ENCODE results near the gene MBL2.

MBL2 gene

DNA sequence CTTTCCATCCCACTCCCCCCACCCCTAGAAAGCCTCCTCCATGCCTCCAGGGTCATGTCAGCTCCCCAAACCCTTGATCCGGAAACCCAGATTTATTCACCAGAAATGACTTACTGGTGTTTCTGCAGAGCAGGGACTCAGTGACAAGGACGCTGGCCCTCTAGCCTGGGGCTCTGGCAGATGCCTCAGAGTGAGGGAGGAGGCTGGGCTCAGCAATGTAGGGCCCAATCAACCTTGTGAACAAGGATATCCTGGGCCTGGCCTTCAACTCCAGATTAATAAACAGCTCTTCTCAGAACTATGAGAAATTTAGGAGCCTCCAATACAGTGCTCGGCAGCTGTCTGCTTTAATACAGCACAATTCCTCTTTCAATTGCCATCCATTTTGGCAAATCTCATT is at the start of gene MBL2:
MBL2 (minus strand) TSS at position 162 of the 400 bp plus-strand sequence. CDS start 1,149 bp downstream, outside the sequence.
- FAIRE-seq: no peak
- DNase-seq (ENCODE audit: insufficient read length, low spot score): no peak

DNA sequence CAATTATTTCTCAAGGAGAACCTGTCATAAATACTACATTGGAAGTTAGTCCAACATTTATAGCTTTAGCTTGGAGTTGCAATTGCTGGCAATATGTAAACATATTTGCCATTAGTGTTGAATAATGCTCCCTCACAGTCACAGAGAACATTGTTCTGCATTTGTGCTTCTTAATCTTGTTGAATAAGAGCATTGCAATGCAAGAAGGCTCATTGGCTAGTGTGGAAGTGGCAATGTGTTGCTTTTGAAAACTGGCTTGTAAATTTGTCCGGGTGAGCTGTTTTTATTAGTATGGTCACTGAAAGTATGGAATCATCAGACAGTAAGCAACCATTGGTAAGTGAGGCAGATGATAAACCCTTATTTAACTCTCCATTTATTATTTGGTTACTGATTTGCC is 47.7 kb upstream of the MBL2 start:
- DNase-seq (ENCODE audit: insufficient read length, low spot score): no peak
- FAIRE-seq: no peak

DNA sequence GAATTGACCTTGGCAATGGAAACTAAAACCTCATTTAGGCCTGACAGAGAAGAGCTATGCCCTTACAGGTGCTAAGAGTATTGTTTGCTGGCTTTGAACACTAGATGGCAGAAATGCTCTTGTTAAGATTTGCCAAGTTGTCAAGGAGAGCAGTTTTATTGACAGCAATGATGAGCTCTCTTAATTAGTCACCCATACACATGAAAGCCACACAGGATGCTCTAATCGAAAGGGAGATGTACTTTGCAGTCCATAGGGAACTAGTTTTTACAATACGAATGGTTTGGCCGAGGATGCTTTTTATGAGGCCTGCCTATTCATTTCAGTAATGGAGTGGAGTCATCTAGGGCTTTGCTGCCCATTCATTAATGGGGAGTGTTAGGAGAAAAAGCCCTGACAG is 45.4 kb upstream of the MBL2 start:
- no peak for FAIRE-seq
- DNase-seq (ENCODE audit: insufficient read length, low spot score): peak; percentile 22

DNA sequence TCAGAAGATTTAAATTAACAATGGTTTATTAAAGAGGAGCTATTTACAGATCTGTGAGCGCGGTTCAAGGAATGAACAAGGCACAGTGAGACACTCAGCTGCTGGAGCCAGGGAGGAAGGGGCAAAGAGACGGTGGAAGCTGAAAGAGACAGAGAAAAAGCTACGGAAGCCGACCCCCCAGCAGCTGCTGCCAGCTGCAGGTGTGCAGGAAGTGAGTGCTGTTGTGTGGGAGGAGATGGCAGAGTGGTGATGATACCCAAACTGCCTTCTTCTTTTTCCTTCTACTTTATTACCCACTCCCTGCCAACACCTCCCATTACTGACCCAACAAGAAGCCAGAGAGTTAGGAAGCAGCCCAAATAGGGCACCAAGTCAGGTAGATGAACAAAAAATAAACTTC is 41.9 kb upstream of the MBL2 start:
- DNase-seq (ENCODE audit: insufficient read length, low spot score) (no peak), FAIRE-seq (no peak)

DNA sequence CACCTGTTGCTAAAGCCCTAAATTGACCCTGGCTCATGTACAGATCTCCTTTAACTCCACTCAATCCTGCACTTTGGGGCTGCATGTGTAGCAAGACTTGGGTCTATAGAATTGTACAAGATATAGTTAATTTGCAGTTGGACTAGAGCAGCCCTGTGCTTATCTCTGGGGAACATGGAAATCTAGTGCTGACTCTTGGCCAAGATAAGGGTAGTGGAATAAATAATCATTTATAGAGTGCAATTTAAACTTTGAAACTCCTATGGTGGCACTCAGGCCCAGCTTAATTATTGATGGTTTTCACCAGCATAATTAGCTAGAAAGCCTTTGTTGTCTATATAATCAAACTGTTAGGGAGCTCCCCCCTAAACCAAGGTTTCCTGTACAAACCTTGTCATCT is 39.2 kb upstream of the MBL2 start:
- DNase-seq (ENCODE audit: insufficient read length, low spot score): no peak

DNA sequence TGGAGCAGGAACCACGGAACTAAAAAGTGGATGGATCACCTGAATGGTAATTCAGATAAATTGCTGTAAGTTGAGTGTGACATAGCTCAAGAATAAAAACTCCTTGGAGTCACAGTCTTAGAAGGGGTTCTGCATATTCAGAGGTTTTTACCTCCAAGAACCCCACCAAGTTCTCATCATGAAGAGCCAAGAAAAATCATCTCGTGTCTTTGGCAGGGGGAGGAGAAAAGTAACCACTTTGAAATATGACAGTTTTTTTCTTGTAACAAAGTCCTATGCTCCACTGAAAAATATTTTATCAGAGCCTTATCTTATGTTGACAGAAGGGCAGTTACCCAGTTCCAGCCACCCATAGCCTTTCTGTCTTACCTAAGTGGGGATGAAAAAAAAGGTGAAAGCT is 38.2 kb upstream of the MBL2 start:
- no peak for DNase-seq (ENCODE audit: insufficient read length, low spot score)
- FAIRE-seq: no peak

More for the DNA sequence above, 39.2 kb upstream of the MBL2 start:
- no peak for FAIRE-seq

DNA sequence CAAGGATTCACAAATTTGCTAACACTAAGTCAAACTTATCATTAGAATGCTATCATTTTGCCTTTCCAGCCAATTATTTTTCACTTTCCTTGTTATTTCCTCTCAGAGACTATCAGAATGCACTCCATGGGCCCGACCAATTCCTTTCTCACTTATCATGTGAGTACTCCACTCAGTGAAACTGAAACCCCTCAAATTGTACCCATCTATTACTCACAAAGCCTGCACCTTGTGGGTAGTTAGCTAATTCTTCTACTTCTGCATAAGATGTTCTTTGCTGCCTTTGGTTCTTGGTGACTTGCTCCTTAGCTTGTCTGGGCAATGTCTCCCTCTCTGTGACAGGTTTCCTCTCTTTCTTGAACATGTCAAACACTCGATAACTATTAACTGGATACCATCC is 35.2 kb upstream of the MBL2 start:
- no peak for DNase-seq (ENCODE audit: insufficient read length, low spot score)
- no peak for FAIRE-seq

DNA sequence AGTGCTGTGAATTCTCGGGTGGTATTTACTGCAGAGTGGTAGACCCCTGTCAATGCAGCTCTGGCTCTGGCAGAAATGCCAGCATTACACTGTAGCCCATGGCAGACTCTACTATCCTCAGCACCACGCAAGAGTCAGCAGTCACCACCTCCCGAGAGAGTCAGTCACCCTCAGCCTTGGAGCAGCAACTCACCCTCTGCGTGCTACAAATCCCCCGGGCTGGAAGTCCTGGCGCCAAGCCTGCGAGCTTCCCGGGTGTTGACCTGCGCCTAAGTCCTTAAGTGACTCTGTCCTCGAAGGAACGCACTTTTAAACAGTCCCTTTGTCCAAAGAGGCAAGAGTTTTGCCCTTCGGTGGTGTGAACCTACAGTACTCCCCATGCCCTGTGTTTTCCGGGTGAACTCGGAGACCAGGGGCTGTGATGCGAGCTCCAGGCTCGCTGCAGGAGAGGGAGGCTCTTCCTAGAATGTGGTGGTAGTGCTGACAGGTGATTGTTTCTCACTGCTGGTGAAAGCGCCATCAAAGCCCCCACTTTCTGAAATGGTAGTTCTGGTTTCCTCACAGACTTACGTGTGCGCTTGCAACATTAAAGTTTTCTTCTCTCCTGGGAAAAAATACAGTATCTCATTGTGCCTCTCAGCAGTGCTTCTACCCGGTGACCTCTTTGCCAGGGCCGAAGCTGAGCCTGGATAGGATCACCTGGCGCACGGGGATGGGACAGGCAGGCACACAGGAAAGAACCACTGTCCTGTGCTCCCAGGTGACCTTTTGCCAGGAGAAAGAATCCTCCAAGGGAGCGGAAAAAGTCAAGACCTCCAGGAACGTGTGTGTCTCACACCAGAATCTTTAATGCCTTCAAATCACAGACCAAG is 33.1 kb upstream of the MBL2 start:
- DNase-seq (ENCODE audit: insufficient read length, low spot score): no peak

DNA sequence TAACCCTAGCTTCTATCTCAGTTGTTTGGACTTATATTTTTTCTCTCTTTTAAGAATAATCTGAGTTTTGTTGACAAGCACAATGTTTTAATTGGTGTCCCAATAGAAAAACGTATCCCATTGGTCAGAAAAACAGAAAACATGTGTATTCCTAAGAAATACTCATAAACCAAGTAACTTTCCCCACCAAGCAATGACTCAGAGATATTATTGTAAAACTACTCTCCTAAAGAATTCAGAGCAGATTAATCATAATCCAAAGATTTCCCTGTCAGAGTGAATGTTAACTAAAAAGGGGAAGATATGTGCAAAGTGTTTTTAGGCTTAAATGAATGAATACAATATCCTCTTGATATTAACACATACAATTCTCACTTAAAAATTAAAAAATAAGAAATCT is 29.4 kb upstream of the MBL2 start:
- FAIRE-seq (no peak), DNase-seq (ENCODE audit: insufficient read length, low spot score) (peak; percentile 21)

More for the DNA sequence above, 33.1 kb upstream of the MBL2 start:
- no peak for FAIRE-seq

DNA sequence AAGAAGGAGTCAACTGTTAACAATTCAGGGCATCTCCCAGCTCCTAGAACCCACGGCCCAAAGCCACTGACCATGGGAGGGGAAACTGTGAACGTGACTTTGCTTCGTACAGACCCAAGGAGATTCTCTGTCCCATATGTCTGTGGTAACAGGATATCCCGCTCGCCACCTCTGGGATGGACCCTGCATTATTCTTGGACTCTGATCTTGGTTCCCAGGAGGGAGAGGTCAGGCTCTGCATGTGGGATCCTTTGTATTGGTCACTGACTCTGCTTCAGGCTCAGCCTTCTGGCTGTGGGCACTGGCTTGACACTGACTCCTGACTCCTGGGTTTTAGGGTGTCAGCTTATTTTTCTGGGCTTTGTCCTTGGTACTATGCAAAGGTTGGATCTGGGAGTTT is 13.5 kb upstream of the MBL2 start:
- no peak for DNase-seq (ENCODE audit: insufficient read length, low spot score)
- FAIRE-seq: no peak

DNA sequence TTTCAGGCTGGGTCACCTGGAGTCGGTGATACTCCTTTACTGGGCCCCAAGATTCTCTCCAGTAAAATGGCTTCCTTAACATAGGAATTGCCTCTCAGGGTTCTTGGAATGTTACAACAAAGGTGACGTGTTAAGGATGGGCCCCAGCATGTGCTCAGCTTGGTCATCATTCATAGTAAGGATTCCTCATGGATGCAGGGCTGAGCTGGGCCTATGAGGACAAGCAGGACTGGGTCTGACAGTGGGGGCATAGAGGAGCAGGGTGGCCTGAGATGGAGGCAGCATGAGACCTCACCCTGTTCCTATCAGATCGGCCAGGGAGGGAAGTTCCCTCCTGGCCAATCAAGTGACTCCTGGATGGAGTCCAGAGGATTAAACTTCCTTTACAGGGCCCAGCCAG is 12.8 kb upstream of the MBL2 start:
- no peak for DNase-seq (ENCODE audit: insufficient read length, low spot score)
- no peak for FAIRE-seq

DNA sequence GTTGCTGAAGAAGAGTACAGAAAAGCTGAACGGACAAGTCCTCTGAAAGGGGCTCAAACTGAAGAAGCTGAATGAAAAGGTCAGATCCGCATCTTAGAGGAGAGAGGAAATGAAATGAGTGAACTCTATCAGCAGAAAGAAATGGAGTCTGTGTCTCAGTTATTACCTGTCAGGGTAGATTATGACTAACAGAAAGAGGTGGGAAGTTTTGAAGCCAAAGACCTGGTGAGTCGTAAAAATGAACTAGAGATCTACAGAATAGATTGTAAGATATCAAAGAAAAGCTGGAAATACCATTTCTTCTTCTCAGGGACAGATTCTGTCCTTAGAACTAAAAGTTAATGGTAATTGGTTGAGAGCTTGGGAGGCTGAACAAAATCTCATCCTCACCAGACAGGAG is 11.1 kb upstream of the MBL2 start:
- FAIRE-seq (no peak), DNase-seq (ENCODE audit: insufficient read length, low spot score) (no peak)

DNA sequence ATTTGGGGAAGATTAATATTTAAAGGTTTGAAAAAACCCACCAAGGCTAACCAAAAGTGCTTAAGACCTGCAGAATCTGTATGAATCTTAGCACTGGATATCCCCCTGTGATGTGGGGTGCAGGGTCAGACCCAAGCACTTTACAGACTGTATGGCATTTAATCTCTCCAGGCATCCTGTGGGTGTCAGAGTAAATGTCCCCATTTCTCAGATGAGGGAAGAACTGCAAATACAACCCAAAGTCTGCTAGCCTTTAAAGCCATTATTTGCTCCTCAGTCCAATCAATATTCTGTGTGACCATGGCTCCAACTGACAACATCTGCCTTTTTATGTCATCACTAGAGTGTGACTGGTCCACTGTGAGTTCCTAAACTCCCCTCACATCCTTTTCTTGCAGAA is 10.0 kb upstream of the MBL2 start:
- FAIRE-seq (no peak), DNase-seq (ENCODE audit: insufficient read length, low spot score) (no peak)

DNA sequence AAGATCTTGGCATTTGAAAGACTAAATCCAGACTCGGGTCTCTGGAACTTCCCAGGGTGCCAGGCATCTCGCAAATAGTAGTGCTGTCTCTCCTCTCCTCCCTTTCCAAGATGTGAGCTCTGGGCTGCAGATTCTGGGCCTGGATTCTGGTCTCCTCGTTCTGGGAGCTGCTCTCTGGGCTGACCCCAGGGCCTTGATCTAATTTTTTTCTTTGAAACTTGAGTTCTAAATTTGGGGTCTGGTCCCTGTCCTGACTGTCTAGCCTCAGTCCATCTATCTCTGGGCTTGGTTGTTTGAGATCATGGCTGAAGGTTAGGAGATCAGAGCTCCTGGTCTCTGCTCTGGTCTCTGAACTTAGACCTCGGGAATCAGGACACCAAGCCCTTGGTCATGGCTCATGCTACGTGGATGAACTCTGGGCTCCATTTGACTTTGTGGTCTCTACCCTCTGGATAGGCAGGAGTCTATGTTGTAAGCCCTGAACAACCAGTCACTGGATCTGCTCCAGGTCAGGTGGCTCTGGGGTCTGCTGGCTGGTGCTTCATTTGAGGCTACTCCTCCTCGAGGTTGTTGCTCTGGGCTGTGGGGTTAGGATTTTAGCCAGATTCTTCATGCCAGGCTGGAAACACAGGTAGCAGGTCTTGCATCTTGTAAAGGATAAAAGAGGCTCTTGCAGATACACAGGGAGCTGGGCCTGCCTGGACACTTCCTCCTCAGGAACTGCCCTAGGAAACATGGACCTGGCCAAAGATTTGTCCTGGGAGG is 8.0 kb upstream of the MBL2 start:
- DNase-seq (ENCODE audit: insufficient read length, low spot score) (no peak), FAIRE-seq (no peak)

DNA sequence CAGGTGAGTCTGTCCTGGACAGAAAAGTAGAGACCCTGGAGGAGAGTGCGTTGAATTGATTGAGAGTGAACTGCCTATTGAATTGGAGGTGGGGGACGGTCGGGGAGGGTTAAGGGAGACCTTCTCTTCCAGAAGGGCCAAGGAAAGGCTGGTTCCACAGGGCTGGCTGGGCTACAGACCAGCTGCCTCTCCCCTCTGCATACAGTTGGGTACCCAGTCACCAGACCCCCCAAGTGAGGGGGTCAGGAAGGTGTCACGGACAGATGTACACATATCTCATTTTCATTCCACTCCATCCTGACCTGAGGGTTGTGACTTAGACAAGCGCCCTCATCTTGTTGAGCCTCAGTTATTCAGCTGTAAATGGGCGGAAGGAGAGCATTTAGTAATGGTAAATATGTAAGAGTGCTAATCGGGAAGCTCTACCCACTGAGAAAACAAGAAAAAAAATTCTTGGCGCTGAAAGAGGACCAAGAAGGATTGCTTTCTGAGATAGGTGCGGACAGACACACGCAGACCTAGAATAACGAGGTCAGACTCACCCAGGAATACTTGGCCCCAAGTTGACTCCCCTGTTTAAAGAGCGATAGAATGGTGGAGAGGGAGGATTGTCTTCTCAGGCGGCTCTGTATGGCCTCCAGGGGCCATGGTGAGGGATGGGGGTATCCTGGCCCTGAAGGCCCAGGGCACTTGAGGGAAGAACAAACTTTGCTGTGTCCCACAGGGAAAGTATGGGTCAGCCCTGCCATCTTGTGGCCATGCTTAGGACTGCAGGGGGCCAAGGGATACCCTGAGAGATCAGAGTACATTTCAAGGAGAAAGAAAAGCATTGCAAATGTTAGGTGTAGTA is 7.2 kb upstream of the MBL2 start:
- DNase-seq (ENCODE audit: insufficient read length, low spot score): peak; percentile 60

DNA sequence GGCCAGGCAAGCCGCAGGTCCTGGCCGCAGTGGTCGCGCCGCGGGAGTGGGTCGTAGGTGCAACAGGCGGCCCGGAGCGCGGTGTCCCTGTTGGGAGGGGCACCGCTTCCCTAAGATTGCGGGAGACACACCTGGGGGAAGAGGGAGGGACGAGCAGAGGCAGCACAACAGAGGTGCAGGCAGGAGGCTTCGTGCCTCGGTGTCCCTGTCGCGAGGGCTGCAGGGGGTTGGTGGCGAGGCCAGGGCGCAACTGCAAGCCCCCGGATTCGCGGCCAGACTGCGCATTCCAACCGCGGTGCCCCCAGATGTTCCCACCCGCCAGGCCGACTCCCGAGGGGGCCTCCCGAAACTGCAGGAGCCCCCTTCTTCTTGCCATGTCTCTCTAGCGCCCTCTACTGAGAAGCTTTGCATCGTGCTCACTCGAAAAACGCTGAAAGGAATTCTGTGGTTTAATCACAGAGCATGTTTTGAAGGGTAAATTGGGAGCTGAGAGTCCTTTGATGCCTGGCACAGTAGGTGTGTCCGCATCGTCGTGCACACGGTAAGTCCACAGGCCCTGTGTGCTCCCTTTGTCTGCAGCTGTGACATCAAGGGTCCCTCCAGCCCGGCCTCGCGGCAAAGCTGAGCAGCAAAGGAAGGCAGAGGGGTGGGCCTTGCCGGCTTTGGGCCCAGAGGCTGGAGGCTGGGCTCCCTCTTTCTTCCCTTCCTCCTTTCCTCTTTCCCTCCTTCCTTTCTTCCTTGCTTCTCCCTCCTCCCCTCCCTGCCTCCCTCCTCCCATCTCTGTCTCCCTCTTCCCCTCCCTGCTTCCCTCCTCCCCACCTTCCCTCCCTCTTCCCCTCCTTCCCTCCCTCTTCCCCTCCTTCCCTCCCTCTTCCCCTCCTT is 6.2 kb upstream of the MBL2 start:
- DNase-seq (ENCODE audit: insufficient read length, low spot score): no peak
- no peak for FAIRE-seq

More for the DNA sequence above, 7.2 kb upstream of the MBL2 start:
- peak; percentile 74 for FAIRE-seq

DNA sequence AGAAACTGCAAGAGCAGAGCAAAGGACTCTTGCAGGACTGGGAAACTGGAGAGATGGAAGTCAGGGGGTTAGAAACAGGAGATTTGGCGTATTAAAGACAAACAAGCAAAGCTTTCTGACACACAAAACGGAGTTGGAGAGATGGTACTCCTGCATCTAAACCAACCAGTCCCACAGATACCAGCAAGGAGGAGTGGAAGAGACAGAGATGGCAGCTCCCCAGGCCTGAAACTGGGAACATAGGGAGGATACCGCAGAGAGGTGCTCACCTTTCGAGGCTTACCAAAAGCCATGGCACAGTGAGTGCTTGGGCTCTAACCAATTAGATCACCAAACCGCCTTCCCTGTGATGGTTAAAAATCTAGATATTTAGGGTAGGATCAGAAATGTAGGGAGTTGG is 4.8 kb upstream of the MBL2 start:
- DNase-seq (ENCODE audit: insufficient read length, low spot score) (no peak), FAIRE-seq (no peak)

DNA sequence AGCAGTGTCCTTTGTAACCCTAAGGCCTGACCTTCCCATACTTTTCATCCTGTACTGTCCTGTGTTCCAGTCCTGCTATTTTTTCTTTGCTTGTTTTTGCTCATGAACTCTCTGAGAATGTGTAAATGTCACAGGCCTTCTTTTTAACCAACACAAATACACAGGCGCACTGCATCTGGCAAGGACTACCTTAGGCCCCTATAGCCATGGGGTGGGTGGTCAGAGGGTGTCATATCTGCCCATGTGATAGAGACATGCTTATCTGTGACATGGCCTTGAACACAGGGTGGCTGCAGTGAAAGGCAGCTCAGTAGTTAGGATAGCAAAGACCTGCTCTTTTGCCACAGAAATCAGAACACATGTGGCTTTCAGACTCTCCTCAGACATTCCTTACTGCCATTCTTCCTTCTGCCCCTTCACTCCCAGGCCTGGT is 3.9 kb upstream of the MBL2 start:
- DNase-seq (ENCODE audit: insufficient read length, low spot score) (no peak), FAIRE-seq (no peak)

DNA sequence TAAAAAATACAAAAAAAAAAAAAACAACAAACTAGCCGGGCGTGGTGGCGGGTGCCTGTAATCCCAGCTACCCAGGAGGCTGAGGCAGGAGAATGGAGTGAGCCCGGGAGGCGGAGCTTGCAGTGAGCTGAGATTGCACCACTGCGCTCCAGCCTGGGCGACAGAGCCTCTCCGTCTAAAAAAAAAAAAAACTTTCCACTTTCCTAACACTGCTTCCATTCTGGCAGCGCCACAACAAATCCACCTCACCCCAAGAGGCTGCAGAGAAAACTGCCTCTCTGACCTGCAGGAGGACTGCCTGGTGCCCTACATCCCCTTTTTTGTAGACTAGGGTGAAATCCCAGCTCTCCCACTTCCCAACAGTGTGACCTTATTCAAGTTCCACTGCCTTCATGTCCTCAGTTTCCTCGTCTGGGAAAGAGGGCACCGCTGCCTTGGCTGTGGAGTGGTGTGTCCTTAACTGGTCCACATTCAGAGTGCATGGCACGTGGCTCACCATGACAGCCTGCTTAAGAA is 2.6 kb upstream of the MBL2 start:
- DNase-seq (ENCODE audit: insufficient read length, low spot score) (no peak), FAIRE-seq (no peak)

DNA sequence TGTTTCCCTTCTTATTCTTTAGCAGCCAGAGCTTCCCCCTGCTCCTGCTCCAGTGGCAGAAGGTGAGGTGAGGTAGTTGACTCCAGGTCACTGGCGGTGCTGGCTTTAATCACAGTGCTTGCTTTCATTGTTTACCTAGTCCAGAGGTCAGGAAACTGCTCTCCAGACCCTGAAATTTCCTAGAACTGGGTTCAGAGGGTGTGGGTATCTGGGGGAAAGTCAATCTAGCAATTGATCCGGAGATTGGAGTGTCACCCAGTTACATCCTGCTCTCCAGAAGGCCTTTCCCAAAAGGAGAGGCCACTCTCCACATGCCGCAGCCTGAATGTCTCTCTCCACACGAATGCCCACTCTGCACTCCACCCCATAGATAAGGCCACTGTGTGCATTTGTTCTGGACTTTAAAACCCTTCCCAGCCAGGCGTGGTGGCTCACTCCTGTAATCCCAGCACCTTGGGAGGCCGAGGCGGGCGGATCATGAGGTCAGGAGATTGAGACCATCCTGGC is 2.1 kb upstream of the MBL2 start:
- DNase-seq (ENCODE audit: insufficient read length, low spot score) (no peak), FAIRE-seq (no peak)

All from HTR-8/SVneo (cell line).